CD4-positive, CD25-positive, alpha-beta regulatory T cell (primary cell): ENCODE data around the gene MID1. TPM values are rescaled to one million over a fixed set of nuclear protein-coding genes. Genes with fewer than 3 reads are reported as not detected.

Source experiments
- ATAC-seq, 2 donors: fragments of 150-1000 bp; cut with Tn5 transposase; one replicate each; pipeline ENCODE4 v1.10.0; 2021; ENCODE audit warnings: low read depth in 2 of 2, moderate number of reproducible peaks in 2 of 2, moderate library complexity in 1 of 2
- DNase-seq, 3 donors: peaks; one replicate each; pipeline versions ENCODE4 v3.0.0 to v3.0.0-alpha.2; 2012 to 2022; ENCODE audit warnings: mixed read lengths in 1 of 3
- H3K27ac ChIP-seq: one replicate; pipeline ENCODE4 v1.7.0; 2013; ENCODE audit warnings: mild to moderate bottlenecking, low read length; ENCODE audit not compliant: insufficient read depth, poor library complexity, severe bottlenecking
- H3K27me3 ChIP-seq: one replicate; pipeline ENCODE4 v1.7.0; 2013; ENCODE audit warnings: low read length; ENCODE audit not compliant: control insufficient read depth, insufficient read depth
- H3K36me3 ChIP-seq: one replicate; pipeline ENCODE4 v1.7.0; 2013; ENCODE audit warnings: mild to moderate bottlenecking, low read length, moderate library complexity; ENCODE audit not compliant: control insufficient read depth, insufficient read depth
- H3K4me1 ChIP-seq: 2 replicates; pipeline ENCODE4 v1.7.0; 2013; ENCODE audit warnings: mild to moderate bottlenecking, low read length; ENCODE audit not compliant: insufficient read depth, control insufficient read depth, poor library complexity, severe bottlenecking
- H3K4me3 ChIP-seq: one replicate; pipeline ENCODE4 v1.7.0; 2013; ENCODE audit warnings: low read depth, mild to moderate bottlenecking, low read length, moderate library complexity
- H3K9me3 ChIP-seq, 2 experiments: 1 replicate in 1 of 2; 2 replicates in 1 of 2; pipeline ENCODE4 v1.7.0; 2013; ENCODE audit warnings: low read length in 2 of 2, mild to moderate bottlenecking in 1 of 2, moderate library complexity in 1 of 2; ENCODE audit not compliant: control insufficient read depth in 2 of 2
- H3K27ac Mint-ChIP-seq, 3 donors: one replicate each; pipeline ENCODE4 v1.8.0; 2020 to 2022; ENCODE audit warnings: mild to moderate bottlenecking in 3 of 3, mixed read lengths in 3 of 3, moderate library complexity in 2 of 3
- H3K27me3 Mint-ChIP-seq: one replicate; pipeline ENCODE4 v1.8.0; 2022; ENCODE audit warnings: mild to moderate bottlenecking, mixed read lengths
- H3K36me3 Mint-ChIP-seq: one replicate; pipeline ENCODE4 v1.8.0; 2020; ENCODE audit warnings: mixed read lengths
- H3K4me1 Mint-ChIP-seq, 4 donors: one replicate each; pipeline ENCODE4 v1.8.0; 2020 to 2022; ENCODE audit warnings: mixed read lengths in 4 of 4, mild to moderate bottlenecking in 1 of 4
- H3K4me3 Mint-ChIP-seq, 4 donors: one replicate each; pipeline ENCODE4 v1.8.0; 2020 to 2022; ENCODE audit warnings: mild to moderate bottlenecking in 4 of 4, mixed read lengths in 4 of 4, moderate library complexity in 3 of 4
- H3K9me3 Mint-ChIP-seq, 7 donors: one replicate each; pipeline ENCODE4 v1.8.0; 2020 to 2022; ENCODE audit warnings: mixed read lengths in 7 of 7, mild to moderate bottlenecking in 3 of 7, moderate library complexity in 2 of 7
- polyA plus RNA-seq, 4 donors: library from polyadenylated mRNA; unstranded; fragments of 300-500 nt; fragmentation: Illumina TruSeq; gene quantifications; one replicate each; pipeline ENCODE4 v1.2.3, GENCODE V29; 2021
- total RNA-seq: library from RNA; stranded (reverse); gene quantifications from one replicate; pipeline ENCODE4 v1.2.3, GENCODE V29; 2022

Gene MID1
- total and polyA plus RNA-seq, 5 donors from 2014 or later = not detected

- Mint-ChIP-seq H3K36me3 (no peaks in the 10 kb centered on the region), H3K27ac (no peak overlapping the region), H3K9me3 (peaks cover 0 to 11% (median 2%) of the 10 kb centered on the region in 7 donors), H3K27me3 (no peaks in the 10 kb centered on the region), H3K4me1 (no peaks in the 10 kb centered on the region), H3K4me3 (no peak overlapping the region)
- Histone ChIP-seq H3K4me3 (no peak overlapping the region), H3K27me3 (no peaks in the 10 kb centered on the region), H3K4me1 (no peaks in the 10 kb centered on the region), H3K36me3 (no peaks in the 10 kb centered on the region), H3K9me3 (peaks cover 0 to 2% of the 10 kb centered on the region in 2 experiments), H3K27ac (no peak overlapping the region)
- ATAC-seq (no peak), DNase-seq (no peak)
Observed at GRCh38 chrX:10557166-10557565, 63.2 kb downstream of the MID1 start.

GRCh38 chrX:10556405-10556804 is 64.0 kb downstream of the MID1 start:
- Mint-ChIP-seq H3K27me3 (no peaks in the 10 kb centered on the region), H3K9me3 (peaks cover 0 to 11% (median 2%) of the 10 kb centered on the region in 7 donors)

GRCh38 chrX:10555846-10556245 is 64.5 kb downstream of the MID1 start:
- peaks cover 0 to 2% of the 10 kb centered on the region in 2 experiments for H3K9me3 ChIP-seq
- H3K27ac Mint-ChIP-seq = no peak overlapping the region
- peaks cover 0 to 11% (median 2%) of the 10 kb centered on the region in 7 donors for H3K9me3 Mint-ChIP-seq

More at GRCh38 chrX:10556405-10556804, 64.0 kb downstream of the MID1 start:
- H3K27ac Mint-ChIP-seq = no peak overlapping the region
- no peak for DNase-seq
- H3K4me1 Mint-ChIP-seq = no peaks in the 10 kb centered on the region
- Histone ChIP-seq H3K36me3 (no peaks in the 10 kb centered on the region), H3K27me3 (no peaks in the 10 kb centered on the region), H3K4me1 (no peaks in the 10 kb centered on the region), H3K27ac (no peak overlapping the region), H3K4me3 (no peak overlapping the region), H3K9me3 (peaks cover 0 to 2% of the 10 kb centered on the region in 2 experiments)
- no peak overlapping the region for H3K4me3 Mint-ChIP-seq
- no peak for ATAC-seq
- no peaks in the 10 kb centered on the region for H3K36me3 Mint-ChIP-seq

DNA sequence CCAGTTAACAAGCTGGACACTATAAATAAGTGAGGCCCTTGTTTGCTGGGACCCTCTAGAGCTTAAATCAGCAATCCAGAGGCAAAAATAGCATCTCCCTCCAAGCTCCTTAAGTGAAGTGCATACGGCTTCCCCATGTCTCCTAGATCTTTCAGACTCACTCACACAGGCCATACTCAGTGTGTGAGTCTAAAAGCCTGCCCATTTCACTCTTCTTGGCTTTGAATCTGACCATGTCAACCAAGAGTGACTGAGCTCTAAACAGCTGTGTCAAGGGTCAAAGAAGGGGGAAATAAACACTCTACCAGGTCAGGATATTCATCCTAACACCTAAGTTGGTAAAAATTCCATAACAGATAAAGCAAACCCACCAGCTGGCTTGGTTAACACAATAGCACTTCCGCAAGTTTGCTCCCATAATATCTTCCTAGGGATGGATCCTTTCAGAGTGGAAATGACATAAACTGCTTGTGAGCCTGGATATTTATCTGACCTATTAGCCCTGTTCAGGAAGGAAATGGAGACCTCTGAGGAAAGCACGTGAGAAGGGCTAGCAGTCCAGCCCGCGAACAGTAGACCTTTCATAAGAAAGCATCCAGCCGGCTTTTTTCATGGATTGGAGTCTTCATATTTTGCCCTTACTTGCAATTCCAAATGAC is 65.6 kb downstream of the MID1 start:
- no peak for DNase-seq

More at GRCh38 chrX:10555846-10556245, 64.5 kb downstream of the MID1 start:
- Mint-ChIP-seq H3K36me3 (no peaks in the 10 kb centered on the region), H3K27me3 (no peaks in the 10 kb centered on the region), H3K4me1 (no peaks in the 10 kb centered on the region), H3K4me3 (no peak overlapping the region)
- H3K36me3 ChIP-seq = no peaks in the 10 kb centered on the region
- DNase-seq = no peak
- no peak overlapping the region for H3K27ac ChIP-seq
- ATAC-seq = no peak
- no peaks in the 10 kb centered on the region for H3K4me1 ChIP-seq
- no peaks in the 10 kb centered on the region for H3K27me3 ChIP-seq
- no peak overlapping the region for H3K4me3 ChIP-seq

DNA sequence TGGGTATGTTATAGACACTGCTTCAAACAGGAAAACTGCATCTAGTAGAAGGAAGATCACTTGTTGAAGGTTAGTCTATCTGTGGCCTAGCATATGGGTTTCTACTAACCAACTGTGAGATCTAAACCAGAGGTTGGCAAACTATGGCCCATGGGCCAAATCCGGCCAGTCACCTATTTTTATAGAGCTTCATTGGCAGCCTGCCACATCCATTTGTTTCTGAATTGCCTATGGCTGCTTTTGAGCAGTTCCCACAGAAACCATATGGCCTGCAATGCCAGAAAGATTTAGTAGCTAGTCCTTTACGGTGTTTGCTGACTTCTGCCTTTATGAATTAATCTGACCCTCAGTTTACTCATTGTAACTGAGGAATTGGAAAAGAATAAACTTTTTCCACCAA is 71.1 kb downstream of the MID1 start:
- no peak overlapping the region for H3K4me3 Mint-ChIP-seq
- H3K27me3 Mint-ChIP-seq = no peaks in the 10 kb centered on the region
- H3K4me1 ChIP-seq = no peaks in the 10 kb centered on the region
- no peak for ATAC-seq
- no peaks in the 10 kb centered on the region for H3K36me3 Mint-ChIP-seq
- H3K36me3 ChIP-seq = no peaks in the 10 kb centered on the region
- no peak overlapping the region for H3K27ac ChIP-seq
- DNase-seq = no peak
- no peak overlapping the region for H3K4me3 ChIP-seq
- H3K27ac Mint-ChIP-seq = no peak overlapping the region
- H3K9me3 Mint-ChIP-seq = peaks cover 0 to 6% (median 0%) of the 10 kb centered on the region in 7 donors
- H3K4me1 Mint-ChIP-seq = no peaks in the 10 kb centered on the region
- no peaks in the 10 kb centered on the region for H3K9me3 ChIP-seq
- H3K27me3 ChIP-seq = no peaks in the 10 kb centered on the region

More for the DNA sequence above, 65.6 kb downstream of the MID1 start:
- Histone ChIP-seq H3K27ac (no peak overlapping the region), H3K9me3 (peaks cover 0 to 2% of the 10 kb centered on the region in 2 experiments), H3K4me1 (no peaks in the 10 kb centered on the region), H3K4me3 (no peak overlapping the region), H3K36me3 (no peaks in the 10 kb centered on the region), H3K27me3 (no peaks in the 10 kb centered on the region)
- peaks cover 0 to 11% (median 2%) of the 10 kb centered on the region in 7 donors for H3K9me3 Mint-ChIP-seq
- no peaks in the 10 kb centered on the region for H3K27me3 Mint-ChIP-seq
- no peak overlapping the region for H3K4me3 Mint-ChIP-seq
- no peak overlapping the region for H3K27ac Mint-ChIP-seq
- no peak for ATAC-seq
- no peaks in the 10 kb centered on the region for H3K4me1 Mint-ChIP-seq
- H3K36me3 Mint-ChIP-seq = no peaks in the 10 kb centered on the region

GRCh38 chrX:10548688-10549087 is 71.7 kb downstream of the MID1 start:
- Mint-ChIP-seq H3K4me3 (no peak overlapping the region), H3K36me3 (no peaks in the 10 kb centered on the region), H3K4me1 (no peaks in the 10 kb centered on the region), H3K27me3 (no peaks in the 10 kb centered on the region), H3K27ac (no peak overlapping the region), H3K9me3 (peaks cover 0 to 3% (median 0%) of the 10 kb centered on the region in 7 donors)
- no peak overlapping the region for H3K27ac ChIP-seq
- DNase-seq = no peak
- H3K9me3 ChIP-seq = no peaks in the 10 kb centered on the region
- H3K36me3 ChIP-seq = no peaks in the 10 kb centered on the region
- no peak for ATAC-seq
- H3K4me1 ChIP-seq = no peaks in the 10 kb centered on the region
- H3K4me3 ChIP-seq = no peak overlapping the region
- no peaks in the 10 kb centered on the region for H3K27me3 ChIP-seq

GRCh38 chrX:10545882-10546281 is 74.5 kb downstream of the MID1 start:
- Histone ChIP-seq H3K27ac (no peak overlapping the region), H3K4me1 (no peaks in the 10 kb centered on the region), H3K9me3 (no peaks in the 10 kb centered on the region), H3K27me3 (no peaks in the 10 kb centered on the region), H3K4me3 (no peak overlapping the region), H3K36me3 (no peaks in the 10 kb centered on the region)
- Mint-ChIP-seq H3K9me3 (peaks cover 0 to 3% (median 0%) of the 10 kb centered on the region in 7 donors), H3K4me3 (no peak overlapping the region), H3K36me3 (no peaks in the 10 kb centered on the region), H3K27ac (no peak overlapping the region), H3K4me1 (no peaks in the 10 kb centered on the region), H3K27me3 (no peaks in the 10 kb centered on the region)
- ATAC-seq (no peak), DNase-seq (no peak)

DNA sequence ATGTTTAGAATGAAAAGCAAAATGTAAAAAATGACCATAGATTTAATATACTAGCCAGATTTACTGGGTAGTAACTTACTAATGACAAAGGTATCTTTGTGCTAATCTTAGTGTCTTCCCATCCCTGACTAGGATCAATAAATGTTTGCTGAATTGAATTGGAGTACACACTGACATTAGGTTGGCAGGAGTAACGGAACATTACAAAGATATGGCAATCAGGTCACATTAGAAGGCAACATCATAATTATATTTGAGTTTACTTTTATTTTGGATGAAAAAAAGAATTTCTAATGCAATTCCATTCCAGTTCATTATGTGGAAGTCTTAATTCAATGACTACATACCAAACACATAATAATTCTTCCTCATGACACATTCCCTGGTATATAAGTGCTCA is 77.8 kb downstream of the MID1 start:
- no peak overlapping the region for H3K27ac ChIP-seq
- Mint-ChIP-seq H3K4me3 (no peak overlapping the region), H3K27me3 (no peaks in the 10 kb centered on the region)

More for the DNA sequence above, 77.8 kb downstream of the MID1 start:
- H3K9me3 Mint-ChIP-seq = peaks cover 0 to 4% (median 0%) of the 10 kb centered on the region in 7 donors
- H3K4me1 ChIP-seq = no peaks in the 10 kb centered on the region
- H3K4me1 Mint-ChIP-seq = no peaks in the 10 kb centered on the region
- no peaks in the 10 kb centered on the region for H3K36me3 Mint-ChIP-seq
- no peak overlapping the region for H3K27ac Mint-ChIP-seq
- no peak overlapping the region for H3K4me3 ChIP-seq
- no peak for ATAC-seq
- H3K27me3 ChIP-seq = no peaks in the 10 kb centered on the region
- H3K9me3 ChIP-seq = no peaks in the 10 kb centered on the region
- DNase-seq = no peak
- no peaks in the 10 kb centered on the region for H3K36me3 ChIP-seq
